ENCODE data around the gene P2RX3. TPM values are rescaled to one million over a fixed set of nuclear protein-coding genes. Genes with fewer than 3 reads are reported as not detected.

Gene P2RX3
- total RNA-seq, 2 experiments from 2014 or later = not detected

- ChIA-PET CTCF (interaction anchor here (0.5 kb wide), 1 partner anchor 178 kb away, joined by 3 read pairs; no protein-coding TSS in a partner anchor), POLR2A (interaction anchor here (0.6 kb wide), 1 partner anchor 1273 kb away, joined by 3 read pairs; no protein-coding TSS in a partner anchor)
- Histone ChIP-seq H3K36me3 (ENCODE audit: insufficient read depth, low read length) (peaks cover 66% of the 10 kb centered on the region), H3K4me3 (ENCODE audit: low read length) (no peak overlapping the region), H3K27me3 (ENCODE audit: control insufficient read depth in 1 of 2, insufficient read depth in 2 of 2, low read length in 2 of 2) (no peaks in the 10 kb centered on the region), H3K9me3 (ENCODE audit: control insufficient read depth in 1 of 2, insufficient read depth in 1 of 2, low read length in 2 of 2) (no peaks in the 10 kb centered on the region), H3K4me1 (ENCODE audit: insufficient read depth, low read length) (no peaks in the 10 kb centered on the region), H3K27ac (ENCODE audit: low read depth in 1 of 2, low read length in 2 of 2) (no peak overlapping the region)
- DNase-seq (no peak), ATAC-seq (ENCODE audit: poor library complexity) (no peak)
- no peak overlapping the region for H3K4me3 Mint-ChIP-seq
- no peaks in the 10 kb centered on the region for H3K9me3 Mint-ChIP-seq
- H3K27ac Mint-ChIP-seq = no peak overlapping the region
- intact Hi-C loops (cut with DNase I, micrococcal nuclease) = no loop called here
- no peak for TF ChIP-seq CTCF (IDR thresholded peaks at IDR 0.05)
- H3K4me1 Mint-ChIP-seq (ENCODE audit: low read depth) = peaks cover 11% of the 10 kb centered on the region
- no peaks in the 10 kb centered on the region for H3K27me3 Mint-ChIP-seq
- H3K36me3 Mint-ChIP-seq (ENCODE audit: low read depth) = peaks cover 92% of the 10 kb centered on the region
Observed at GRCh38 chr11:57418131-57418530, 80.0 kb downstream of the P2RX3 start.

GRCh38 chr11:57419146-57419545 lies 81.0 kb downstream of the P2RX3 start:
- no peaks in the 10 kb centered on the region for H3K9me3 Mint-ChIP-seq
- no peaks in the 10 kb centered on the region for H3K27me3 Mint-ChIP-seq
- Histone ChIP-seq H3K9me3 (ENCODE audit: control insufficient read depth in 1 of 2, insufficient read depth in 1 of 2, low read length in 2 of 2) (no peaks in the 10 kb centered on the region), H3K27me3 (ENCODE audit: control insufficient read depth in 1 of 2, insufficient read depth in 2 of 2, low read length in 2 of 2) (no peaks in the 10 kb centered on the region), H3K27ac (ENCODE audit: low read depth in 1 of 2, low read length in 2 of 2) (no peak overlapping the region), H3K4me1 (ENCODE audit: insufficient read depth, low read length) (peaks cover 6% of the 10 kb centered on the region), H3K36me3 (ENCODE audit: insufficient read depth, low read length) (peaks cover 57% of the 10 kb centered on the region), H3K4me3 (ENCODE audit: low read length) (no peak overlapping the region)
- ATAC-seq (ENCODE audit: poor library complexity) (no peak), DNase-seq (no peak)
- H3K36me3 Mint-ChIP-seq (ENCODE audit: low read depth) = peaks cover 87% of the 10 kb centered on the region
- no peak for TF ChIP-seq CTCF (IDR thresholded peaks at IDR 0.05)
- intact Hi-C loops (cut with DNase I, micrococcal nuclease) = no loop called here
- POLR2A ChIA-PET = no interaction called here
- H3K4me1 Mint-ChIP-seq (ENCODE audit: low read depth) = peaks cover 19% of the 10 kb centered on the region
- no peak overlapping the region for H3K27ac Mint-ChIP-seq
- CTCF ChIA-PET = no interaction called here
- no peak overlapping the region for H3K4me3 Mint-ChIP-seq

- TF ChIP-seq CTCF (IDR thresholded peaks at IDR 0.05) = no peak
- Histone ChIP-seq H3K9me3 (ENCODE audit: control insufficient read depth in 1 of 2, insufficient read depth in 1 of 2, low read length in 2 of 2) (no peaks in the 10 kb centered on the region), H3K27ac (ENCODE audit: low read depth in 1 of 2, low read length in 2 of 2) (no peak overlapping the region), H3K36me3 (ENCODE audit: insufficient read depth, low read length) (peaks cover 38% of the 10 kb centered on the region), H3K4me3 (ENCODE audit: low read length) (no peak overlapping the region), H3K4me1 (ENCODE audit: insufficient read depth, low read length) (peaks cover 25% of the 10 kb centered on the region), H3K27me3 (ENCODE audit: control insufficient read depth in 1 of 2, insufficient read depth in 2 of 2, low read length in 2 of 2) (no peaks in the 10 kb centered on the region)
- POLR2A ChIA-PET = no interaction called here
- DNase-seq (no peak), ATAC-seq (ENCODE audit: poor library complexity) (no peak)
- CTCF ChIA-PET = no interaction called here
- H3K4me1 Mint-ChIP-seq (ENCODE audit: low read depth) = peaks cover 38% of the 10 kb centered on the region
- H3K4me3 Mint-ChIP-seq = no peak overlapping the region
- H3K9me3 Mint-ChIP-seq = no peaks in the 10 kb centered on the region
- intact Hi-C loops (cut with DNase I, micrococcal nuclease) = loop anchor here in 1 of 2 experiments (5.0 kb wide), 1 partner anchor 84 kb away; the partner anchor contains the start of genes P2RX3 and SSRP1
- H3K36me3 Mint-ChIP-seq (ENCODE audit: low read depth) = peaks cover 77% of the 10 kb centered on the region
- H3K27ac Mint-ChIP-seq = no peak overlapping the region
- H3K27me3 Mint-ChIP-seq = no peaks in the 10 kb centered on the region
Observed at GRCh38 chr11:57421066-57421465, 82.9 kb downstream of the P2RX3 start.
